ENCODE data around the gene AMN.

GRCh38 chr14:102911991-102912761, 10.3 kb upstream of the AMN start:
- TF ChIP-seq POLR2A (IDR thresholded peaks at IDR 0.05): no peak
- no peak for TF ChIP-seq CTCF (IDR thresholded peaks at IDR 0.05)
